Spinal cord (tissue), 10 donors: Measurements from ENCODE around the gene COMT. TPM values are rescaled to one million over a fixed set of nuclear protein-coding genes. Genes with fewer than 3 reads are reported as not detected.
"Not testable (repeated sequence)": the region's sequence is repeated elsewhere in the genome, so short reads cannot be mapped to it uniquely, and the experiment has no call there.

ENCODE experiments used
- DNase-seq, 6 donors: peaks; one replicate each; pipeline versions ENCODE4 v3.0.0 to v3.0.0-alpha.2; 2013 to 2015; ENCODE audit warnings: low spot score in 6 of 6, low read depth in 4 of 6
- H3K27ac ChIP-seq: one replicate; pipeline ENCODE4 v1.5.1; 2013; ENCODE audit warnings: low read depth, low read length, control low read depth
- H3K27me3 ChIP-seq: one replicate; pipeline ENCODE4 v1.6.1; 2013; ENCODE audit warnings: low read length; ENCODE audit not compliant: control insufficient read depth, insufficient read depth
- H3K36me3 ChIP-seq: one replicate; pipeline ENCODE4 v1.6.1; 2013; ENCODE audit warnings: low read length; ENCODE audit not compliant: control insufficient read depth, insufficient read depth
- H3K4me1 ChIP-seq: one replicate; pipeline ENCODE4 v1.6.1; 2013; ENCODE audit warnings: low read length; ENCODE audit not compliant: control insufficient read depth, insufficient read depth
- H3K4me3 ChIP-seq: one replicate; pipeline ENCODE4 v1.5.1; 2013; ENCODE audit warnings: low read depth, low read length, control low read depth
- H3K9me3 ChIP-seq: one replicate; pipeline ENCODE4 v1.6.1; 2013; ENCODE audit warnings: low read length; ENCODE audit not compliant: control insufficient read depth, insufficient read depth
- WGBS: methylation state at CpG from one replicate; pipeline ENCODE4 v1.1.5; 2013; ENCODE audit warnings: missing lambda C conversion rate; ENCODE audit not compliant: insufficient coverage; 5-methylcytosine and 5-hydroxymethylcytosine counted together
- polyA plus RNA-seq, 2 donors: library from polyadenylated mRNA; unstranded; fragments of 120-200 nt; gene quantifications; one replicate each; pipeline ENCODE4 v1.2.1, GENCODE V29; 2013; ENCODE audit not compliant: insufficient read length in 2 of 2
- total RNA-seq, 2 donors: library from RNA; depleted of rRNA in 1 of 2; stranded (reverse); fragments of 120-200 nt in 1 of 2; fragments of >200 nt in 1 of 2; gene quantifications; one replicate each; pipeline versions ENCODE4 v1.2.3 to v1.2.4, GENCODE V29; 2013 to 2014
- donor health status: healthy.

COMT gene
- total and polyA plus RNA-seq, 4 donors = 72.6 to 158 (median 146) TPM

GRCh38 chr22:19923914-19924513, 17.6 kb upstream of the COMT start:
- Histone ChIP-seq H3K27me3 (no peaks in the 10 kb centered on the region), H3K27ac (no peak overlapping the region), H3K4me1 (no peaks in the 10 kb centered on the region), H3K4me3 (no peak overlapping the region), H3K36me3 (peaks cover 11% of the 10 kb centered on the region), H3K9me3 (no peaks in the 10 kb centered on the region)
- 92% methylated on average over 11 of the region's 12 CpGs for WGBS
- no peak for DNase-seq

- H3K36me3 ChIP-seq = peaks cover 13% of the 10 kb centered on the region
- DNase-seq, H3K27ac ChIP-seq, H3K9me3 ChIP-seq, H3K4me3 ChIP-seq, H3K4me1 ChIP-seq, H3K27me3 ChIP-seq: not testable (repeated sequence)
- 98% methylated on average over 9 of the region's 11 CpGs for WGBS
Measured at GRCh38 chr22:19926028-19926427, 15.5 kb upstream of the COMT start.

- peaks cover 15% of the 10 kb centered on the region for H3K36me3 ChIP-seq
- WGBS = no CpG with 5 or more reads among the region's 7 CpGs
- H3K4me3 ChIP-seq = no peak overlapping the region
- no peak for DNase-seq
- H3K4me1 ChIP-seq = no peaks in the 10 kb centered on the region
- no peaks in the 10 kb centered on the region for H3K9me3 ChIP-seq
- no peak overlapping the region for H3K27ac ChIP-seq
- H3K27me3 ChIP-seq = no peaks in the 10 kb centered on the region
Measured at GRCh38 chr22:19927696-19928095, 13.9 kb upstream of the COMT start.

- H3K36me3 ChIP-seq = peaks cover 15% of the 10 kb centered on the region
- H3K4me3 ChIP-seq = no peak overlapping the region
- 90% methylated on average over 11 of the region's 11 CpGs for WGBS
- H3K9me3 ChIP-seq = no peaks in the 10 kb centered on the region
- DNase-seq = no peak
- peaks cover 1% of the 10 kb centered on the region for H3K4me1 ChIP-seq
- H3K27me3 ChIP-seq = no peaks in the 10 kb centered on the region
- H3K27ac ChIP-seq = no peak overlapping the region
Measured at GRCh38 chr22:19928207-19928606, 13.4 kb upstream of the COMT start.

GRCh38 chr22:19929586-19930550, 11.7 kb upstream of the COMT start:
- Histone ChIP-seq H3K4me3 (no peak overlapping the region), H3K27me3 (no peaks in the 10 kb centered on the region), H3K27ac (no peak overlapping the region), H3K9me3 (no peaks in the 10 kb centered on the region), H3K4me1 (peaks cover 4% of the 10 kb centered on the region), H3K36me3 (peaks cover 17% of the 10 kb centered on the region)
- no peak for DNase-seq
- 95% methylated on average over 21 of the region's 21 CpGs for WGBS

GRCh38 chr22:19930551-19931486, 10.8 kb upstream of the COMT start:
- peaks cover 4% of the 10 kb centered on the region for H3K4me1 ChIP-seq
- peaks cover 17% of the 10 kb centered on the region for H3K36me3 ChIP-seq
- no peak for DNase-seq
- H3K27ac ChIP-seq = no peak overlapping the region
- H3K27me3 ChIP-seq = no peaks in the 10 kb centered on the region
- WGBS = 89% methylated on average over 17 of the region's 21 CpGs
- H3K9me3 ChIP-seq = no peaks in the 10 kb centered on the region
- H3K4me3 ChIP-seq = no peak overlapping the region

GRCh38 chr22:19931514-19931913, 10.1 kb upstream of the COMT start:
- Histone ChIP-seq H3K27ac (no peak overlapping the region), H3K4me3 (no peak overlapping the region), H3K9me3 (no peaks in the 10 kb centered on the region), H3K4me1 (peaks cover 4% of the 10 kb centered on the region), H3K36me3 (peaks cover 17% of the 10 kb centered on the region), H3K27me3 (no peaks in the 10 kb centered on the region)
- no peak for DNase-seq
- WGBS = 95% methylated on average over 6 of the region's 8 CpGs

- H3K27me3 ChIP-seq = no peaks in the 10 kb centered on the region
- H3K4me3 ChIP-seq = no peak overlapping the region
- peak in 1 of 6 donors; percentile 12 for DNase-seq
- H3K36me3 ChIP-seq = peaks cover 17% of the 10 kb centered on the region
- H3K9me3 ChIP-seq = no peaks in the 10 kb centered on the region
- H3K27ac ChIP-seq = no peak overlapping the region
- 74% methylated on average over 11 of the region's 12 CpGs for WGBS
- peaks cover 4% of the 10 kb centered on the region for H3K4me1 ChIP-seq
Measured at GRCh38 chr22:19932367-19933206, 9.0 kb upstream of the COMT start.
